Cardiac fibroblast (primary cell): ENCODE results near the gene RNASE3.

Experiments
- DNase-seq, 2 donors: peaks; one replicate each; pipeline versions ENCODE4 v3.0.0 to v3.0.0-alpha.2; 2010; ENCODE audit warnings: low read depth in 2 of 2
- H3K4me3 ChIP-seq, 2 donors: replicated peaks in 1 of 2; 1 replicate in 1 of 2; 2 replicates in 1 of 2; pipeline ENCODE4 v1.5.1; 2011; ENCODE audit warnings: low read depth in 2 of 2, low read length in 2 of 2, mild to moderate bottlenecking in 2 of 2, moderate library complexity in 1 of 2
- CTCF ChIP-seq: IDR thresholded peaks from one replicate; pipeline ENCODE4 v1.5.1; 2011; ENCODE audit warnings: low read depth, mild to moderate bottlenecking, low read length, inconsistent platforms

RNASE3 gene

GRCh38 chr14:20857207-20857606 is 34.0 kb upstream of the RNASE3 start:
- no peak for DNase-seq
- no peak overlapping the region for H3K4me3 ChIP-seq
- no peak for TF ChIP-seq CTCF

GRCh38 chr14:20857630-20858261 is 33.4 kb upstream of the RNASE3 start:
- DNase-seq, result peak; percentile 65 to 67
- no peak overlapping the region for H3K4me3 ChIP-seq
- TF ChIP-seq CTCF, result peak; percentile 79

- no peak for TF ChIP-seq CTCF
- H3K4me3 ChIP-seq, result no peak overlapping the region
- no peak for DNase-seq
Measured at GRCh38 chr14:20866194-20866593, 25.0 kb upstream of the RNASE3 start.

GRCh38 chr14:20866963-20867362 is 24.2 kb upstream of the RNASE3 start:
- DNase-seq, result peak; percentile 33 to 36
- H3K4me3 ChIP-seq, result no peak overlapping the region
- TF ChIP-seq CTCF, result peak; percentile 49

- peak; percentile 87 for TF ChIP-seq CTCF
- peak; percentile 83 to 86 for DNase-seq
- H3K4me3 ChIP-seq, result peak overlapping the region in 1 of 2 donors; percentile 14
Measured at GRCh38 chr14:20873370-20874177, 17.6 kb upstream of the RNASE3 start.

GRCh38 chr14:20877016-20877415 is 14.2 kb upstream of the RNASE3 start:
- DNase-seq, result no peak
- no peak overlapping the region for H3K4me3 ChIP-seq
- no peak for TF ChIP-seq CTCF
